GM12878 (cell line): ENCODE measurements around the gene EP400.

Experiments
- ATF7 ChIP-seq: fragments of 450-650 bp; IDR thresholded peaks from 2 replicates; pipeline ENCODE4 v1.6.1; 2016; ENCODE audit warnings: low read depth, mild to moderate bottlenecking
- ESRRA ChIP-seq: IDR thresholded peaks from 2 replicates; pipeline ENCODE4 v1.6.1; 2012; ENCODE audit warnings: mild to moderate bottlenecking, low read length, improper control_type of control experiment
- HDAC2 ChIP-seq: fragments of 200-600 bp; sonication (generic); IDR thresholded peaks from 2 replicates; pipeline ENCODE4 v1.6.1; 2017
- NRF1 ChIP-seq: conservative IDR thresholded peaks from 2 replicates; pipeline ENCODE4 v1.6.1; 2011; ENCODE audit warnings: mild to moderate bottlenecking, low read depth, low read length, improper control_type of control experiment
- RAD21 ChIP-seq: IDR thresholded peaks from 2 replicates; pipeline ENCODE4 v1.6.1; 2011; ENCODE audit warnings: mild to moderate bottlenecking, low read depth, low read length, moderate library complexity; ENCODE audit not compliant: insufficient read depth
- SIX5 ChIP-seq: IDR thresholded peaks from 2 replicates; pipeline ENCODE4 v1.6.1; 2011; ENCODE audit warnings: mild to moderate bottlenecking, low read depth, low read length, moderate library complexity; ENCODE audit not compliant: severe bottlenecking
- TCF7 ChIP-seq: IDR thresholded peaks from 2 replicates; pipeline ENCODE4 v1.6.1; 2014; ENCODE audit warnings: antibody characterized with exemption, borderline replicate concordance
- ZNF274 ChIP-seq: IDR thresholded peaks from one replicate; pipeline ENCODE4 v1.8.0; 2011; ENCODE audit not compliant: insufficient read length, insufficient read depth
- TF ChIP-seq, protein P1 (sequence below): fragments of 450-650 bp; formaldehyde crosslinking; IDR thresholded peaks from 2 replicates; pipeline ENCODE4 v1.4.0; 2020; ENCODE audit warnings: mild to moderate bottlenecking, moderate library complexity
- TF ChIP-seq, protein P2 (sequence below), 3 experiments: IDR thresholded peaks in 2 of 3; conservative IDR thresholded peaks in 1 of 3; 2 replicates each; pipeline ENCODE4 v1.5.1; 2011; ENCODE audit warnings: low read depth in 3 of 3, low read length in 3 of 3, mild to moderate bottlenecking in 3 of 3, control low read depth in 2 of 3, moderate library complexity in 2 of 3, inconsistent platforms in 1 of 3, mixed read lengths in 1 of 3; ENCODE audit not compliant: control insufficient read depth in 2 of 3, insufficient read depth in 1 of 3; ENCODE audit errors: extremely low read depth in 1 of 3
- TF ChIP-seq, protein P3 (sequence below): IDR thresholded peaks from 2 replicates; pipeline ENCODE4 v1.6.1; 2012; ENCODE audit warnings: low read length, inconsistent platforms
- TF ChIP-seq, protein P4 (sequence below): fragments of 450-650 bp; IDR thresholded peaks from 2 replicates; pipeline ENCODE4 v1.6.1; 2017; ENCODE audit warnings: mild to moderate bottlenecking
- TF ChIP-seq, protein P5 (sequence below): fragments of 450-650 bp; IDR thresholded peaks from 2 replicates; pipeline ENCODE4 v1.6.1; 2017; ENCODE audit warnings: mild to moderate bottlenecking, moderate library complexity

DNA sequence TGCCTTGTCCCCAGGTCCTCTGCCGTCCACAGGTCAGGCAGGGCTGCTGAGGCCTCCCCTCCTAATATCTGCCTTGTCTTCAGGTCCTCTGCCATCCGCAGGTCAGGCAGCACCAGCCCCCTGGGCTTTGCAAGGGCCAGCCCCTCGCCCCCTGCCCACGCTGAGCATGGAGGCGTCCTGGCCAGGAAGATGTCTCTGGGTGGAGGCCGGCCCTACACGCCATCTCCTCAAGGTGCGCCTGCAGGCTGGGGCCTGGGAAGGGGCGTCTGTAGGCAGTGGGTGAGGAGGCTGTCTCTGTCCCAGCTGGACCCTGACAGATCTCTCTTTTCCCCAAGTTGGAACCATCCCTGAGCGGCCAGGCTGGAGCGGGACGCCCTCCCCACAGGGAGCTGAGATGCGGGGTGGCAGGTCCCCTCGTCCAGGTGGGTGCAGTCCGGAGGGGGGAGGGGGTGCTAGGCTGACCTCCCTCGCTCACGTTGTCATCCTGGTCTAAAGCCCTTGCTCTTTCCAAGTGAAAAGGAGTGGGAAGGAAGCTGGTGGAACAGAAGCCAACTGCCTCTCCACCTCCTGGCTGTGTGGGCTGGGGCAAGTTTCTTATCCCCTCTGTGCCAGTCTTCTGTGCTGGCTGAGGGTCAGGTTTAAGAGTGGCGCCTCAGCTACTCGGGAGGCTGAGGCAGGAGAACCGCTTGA, 34.6 kb upstream of the EP400 start:
- TF ChIP-seq, protein P1, sequence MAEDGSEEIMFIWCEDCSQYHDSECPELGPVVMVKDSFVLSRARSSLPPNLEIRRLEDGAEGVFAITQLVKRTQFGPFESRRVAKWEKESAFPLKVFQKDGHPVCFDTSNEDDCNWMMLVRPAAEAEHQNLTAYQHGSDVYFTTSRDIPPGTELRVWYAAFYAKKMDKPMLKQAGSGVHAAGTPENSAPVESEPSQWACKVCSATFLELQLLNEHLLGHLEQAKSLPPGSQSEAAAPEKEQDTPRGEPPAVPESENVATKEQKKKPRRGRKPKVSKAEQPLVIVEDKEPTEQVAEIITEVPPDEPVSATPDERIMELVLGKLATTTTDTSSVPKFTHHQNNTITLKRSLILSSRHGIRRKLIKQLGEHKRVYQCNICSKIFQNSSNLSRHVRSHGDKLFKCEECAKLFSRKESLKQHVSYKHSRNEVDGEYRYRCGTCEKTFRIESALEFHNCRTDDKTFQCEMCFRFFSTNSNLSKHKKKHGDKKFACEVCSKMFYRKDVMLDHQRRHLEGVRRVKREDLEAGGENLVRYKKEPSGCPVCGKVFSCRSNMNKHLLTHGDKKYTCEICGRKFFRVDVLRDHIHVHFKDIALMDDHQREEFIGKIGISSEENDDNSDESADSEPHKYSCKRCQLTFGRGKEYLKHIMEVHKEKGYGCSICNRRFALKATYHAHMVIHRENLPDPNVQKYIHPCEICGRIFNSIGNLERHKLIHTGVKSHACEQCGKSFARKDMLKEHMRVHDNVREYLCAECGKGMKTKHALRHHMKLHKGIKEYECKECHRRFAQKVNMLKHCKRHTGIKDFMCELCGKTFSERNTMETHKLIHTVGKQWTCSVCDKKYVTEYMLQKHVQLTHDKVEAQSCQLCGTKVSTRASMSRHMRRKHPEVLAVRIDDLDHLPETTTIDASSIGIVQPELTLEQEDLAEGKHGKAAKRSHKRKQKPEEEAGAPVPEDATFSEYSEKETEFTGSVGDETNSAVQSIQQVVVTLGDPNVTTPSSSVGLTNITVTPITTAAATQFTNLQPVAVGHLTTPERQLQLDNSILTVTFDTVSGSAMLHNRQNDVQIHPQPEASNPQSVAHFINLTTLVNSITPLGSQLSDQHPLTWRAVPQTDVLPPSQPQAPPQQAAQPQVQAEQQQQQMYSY (CRISPR knock-in tag), result no peak
- TF ChIP-seq, protein P2, sequence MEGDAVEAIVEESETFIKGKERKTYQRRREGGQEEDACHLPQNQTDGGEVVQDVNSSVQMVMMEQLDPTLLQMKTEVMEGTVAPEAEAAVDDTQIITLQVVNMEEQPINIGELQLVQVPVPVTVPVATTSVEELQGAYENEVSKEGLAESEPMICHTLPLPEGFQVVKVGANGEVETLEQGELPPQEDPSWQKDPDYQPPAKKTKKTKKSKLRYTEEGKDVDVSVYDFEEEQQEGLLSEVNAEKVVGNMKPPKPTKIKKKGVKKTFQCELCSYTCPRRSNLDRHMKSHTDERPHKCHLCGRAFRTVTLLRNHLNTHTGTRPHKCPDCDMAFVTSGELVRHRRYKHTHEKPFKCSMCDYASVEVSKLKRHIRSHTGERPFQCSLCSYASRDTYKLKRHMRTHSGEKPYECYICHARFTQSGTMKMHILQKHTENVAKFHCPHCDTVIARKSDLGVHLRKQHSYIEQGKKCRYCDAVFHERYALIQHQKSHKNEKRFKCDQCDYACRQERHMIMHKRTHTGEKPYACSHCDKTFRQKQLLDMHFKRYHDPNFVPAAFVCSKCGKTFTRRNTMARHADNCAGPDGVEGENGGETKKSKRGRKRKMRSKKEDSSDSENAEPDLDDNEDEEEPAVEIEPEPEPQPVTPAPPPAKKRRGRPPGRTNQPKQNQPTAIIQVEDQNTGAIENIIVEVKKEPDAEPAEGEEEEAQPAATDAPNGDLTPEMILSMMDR (IDR thresholded peaks at IDR 0.05 in 2 of 3, conservative IDR thresholded peaks at IDR 0.05 in 1 of 3; ENCODE audit: control insufficient read depth in 2 of 3, extremely low read depth in 1 of 3, insufficient read depth in 1 of 3, low read depth in 3 of 3, low read length in 3 of 3), result no peak
- TF ChIP-seq ZNF274 (no peak), TCF7 (no peak), SIX5 (no peak), HDAC2 (no peak), ESRRA (no peak), NRF1 (no peak), ATF7 (no peak), RAD21 (no peak)
- TF ChIP-seq, protein P3, sequence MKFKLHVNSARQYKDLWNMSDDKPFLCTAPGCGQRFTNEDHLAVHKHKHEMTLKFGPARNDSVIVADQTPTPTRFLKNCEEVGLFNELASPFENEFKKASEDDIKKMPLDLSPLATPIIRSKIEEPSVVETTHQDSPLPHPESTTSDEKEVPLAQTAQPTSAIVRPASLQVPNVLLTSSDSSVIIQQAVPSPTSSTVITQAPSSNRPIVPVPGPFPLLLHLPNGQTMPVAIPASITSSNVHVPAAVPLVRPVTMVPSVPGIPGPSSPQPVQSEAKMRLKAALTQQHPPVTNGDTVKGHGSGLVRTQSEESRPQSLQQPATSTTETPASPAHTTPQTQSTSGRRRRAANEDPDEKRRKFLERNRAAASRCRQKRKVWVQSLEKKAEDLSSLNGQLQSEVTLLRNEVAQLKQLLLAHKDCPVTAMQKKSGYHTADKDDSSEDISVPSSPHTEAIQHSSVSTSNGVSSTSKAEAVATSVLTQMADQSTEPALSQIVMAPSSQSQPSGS, result no peak
- TF ChIP-seq, protein P4, sequence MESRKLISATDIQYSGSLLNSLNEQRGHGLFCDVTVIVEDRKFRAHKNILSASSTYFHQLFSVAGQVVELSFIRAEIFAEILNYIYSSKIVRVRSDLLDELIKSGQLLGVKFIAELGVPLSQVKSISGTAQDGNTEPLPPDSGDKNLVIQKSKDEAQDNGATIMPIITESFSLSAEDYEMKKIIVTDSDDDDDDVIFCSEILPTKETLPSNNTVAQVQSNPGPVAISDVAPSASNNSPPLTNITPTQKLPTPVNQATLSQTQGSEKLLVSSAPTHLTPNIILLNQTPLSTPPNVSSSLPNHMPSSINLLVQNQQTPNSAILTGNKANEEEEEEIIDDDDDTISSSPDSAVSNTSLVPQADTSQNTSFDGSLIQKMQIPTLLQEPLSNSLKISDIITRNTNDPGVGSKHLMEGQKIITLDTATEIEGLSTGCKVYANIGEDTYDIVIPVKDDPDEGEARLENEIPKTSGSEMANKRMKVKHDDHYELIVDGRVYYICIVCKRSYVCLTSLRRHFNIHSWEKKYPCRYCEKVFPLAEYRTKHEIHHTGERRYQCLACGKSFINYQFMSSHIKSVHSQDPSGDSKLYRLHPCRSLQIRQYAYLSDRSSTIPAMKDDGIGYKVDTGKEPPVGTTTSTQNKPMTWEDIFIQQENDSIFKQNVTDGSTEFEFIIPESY, result no peak
- TF ChIP-seq, protein P5, sequence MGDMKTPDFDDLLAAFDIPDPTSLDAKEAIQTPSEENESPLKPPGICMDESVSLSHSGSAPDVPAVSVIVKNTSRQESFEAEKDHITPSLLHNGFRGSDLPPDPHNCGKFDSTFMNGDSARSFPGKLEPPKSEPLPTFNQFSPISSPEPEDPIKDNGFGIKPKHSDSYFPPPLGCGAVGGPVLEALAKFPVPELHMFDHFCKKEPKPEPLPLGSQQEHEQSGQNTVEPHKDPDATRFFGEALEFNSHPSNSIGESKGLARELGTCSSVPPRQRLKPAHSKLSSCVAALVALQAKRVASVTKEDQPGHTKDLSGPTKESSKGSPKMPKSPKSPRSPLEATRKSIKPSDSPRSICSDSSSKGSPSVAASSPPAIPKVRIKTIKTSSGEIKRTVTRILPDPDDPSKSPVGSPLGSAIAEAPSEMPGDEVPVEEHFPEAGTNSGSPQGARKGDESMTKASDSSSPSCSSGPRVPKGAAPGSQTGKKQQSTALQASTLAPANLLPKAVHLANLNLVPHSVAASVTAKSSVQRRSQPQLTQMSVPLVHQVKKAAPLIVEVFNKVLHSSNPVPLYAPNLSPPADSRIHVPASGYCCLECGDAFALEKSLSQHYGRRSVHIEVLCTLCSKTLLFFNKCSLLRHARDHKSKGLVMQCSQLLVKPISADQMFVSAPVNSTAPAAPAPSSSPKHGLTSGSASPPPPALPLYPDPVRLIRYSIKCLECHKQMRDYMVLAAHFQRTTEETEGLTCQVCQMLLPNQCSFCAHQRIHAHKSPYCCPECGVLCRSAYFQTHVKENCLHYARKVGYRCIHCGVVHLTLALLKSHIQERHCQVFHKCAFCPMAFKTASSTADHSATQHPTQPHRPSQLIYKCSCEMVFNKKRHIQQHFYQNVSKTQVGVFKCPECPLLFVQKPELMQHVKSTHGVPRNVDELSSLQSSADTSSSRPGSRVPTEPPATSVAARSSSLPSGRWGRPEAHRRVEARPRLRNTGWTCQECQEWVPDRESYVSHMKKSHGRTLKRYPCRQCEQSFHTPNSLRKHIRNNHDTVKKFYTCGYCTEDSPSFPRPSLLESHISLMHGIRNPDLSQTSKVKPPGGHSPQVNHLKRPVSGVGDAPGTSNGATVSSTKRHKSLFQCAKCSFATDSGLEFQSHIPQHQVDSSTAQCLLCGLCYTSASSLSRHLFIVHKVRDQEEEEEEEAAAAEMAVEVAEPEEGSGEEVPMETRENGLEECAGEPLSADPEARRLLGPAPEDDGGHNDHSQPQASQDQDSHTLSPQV, result no peak
